HCT116 (cell line): ENCODE results near the gene ALG3. TPM values are rescaled to one million over a fixed set of nuclear protein-coding genes. Genes with fewer than 3 reads are reported as not detected.

Experiments used
- ATAC-seq: fragments of 200-7000 bp; cut with Tn5 transposase; 2 replicates; pipeline ENCODE4 v1.9.1; 2020; ENCODE audit warnings: mild to moderate bottlenecking, moderate library complexity
- BruUV-seq: library from RNA; stranded (reverse); fragments of 400-500 nt; replicated peaks from 2 replicates; lab custom pipeline; 2021; lab: Mats Ljungman, UMichigan
- CTCF ChIA-PET: fragments of 300-600 bp; sonication (Branson Sonifier 250); formaldehyde crosslinking; loops from one replicate; lab custom pipeline; 2021; ENCODE audit warnings: antibody characterized with exemption; lab: Charles Lee
- POLR2A ChIA-PET: fragments of 300-600, 350-600 bp; sonication (Branson Sonifier 250); formaldehyde crosslinking; loops from one replicate; lab custom pipeline; 2021; ENCODE audit warnings: antibody characterized with exemption; lab: Charles Lee
- RAD21 ChIA-PET, 2 experiments: fragments of 300-600 bp; sonication (Branson Sonifier 250); formaldehyde crosslinking; loops; one replicate each; lab custom pipeline; 2023; ENCODE audit warnings: low total read pairs in 2 of 2; ENCODE audit not compliant: uncharacterized antibody in 2 of 2, unreplicated experiment in 2 of 2, low non-redundant PET in 1 of 2; lab: Charles Lee
- DNase-seq: peaks from one replicate; pipeline ENCODE4 v3.0.0-alpha.2; 2010; ENCODE audit warnings: low read depth, low spot score
- H2AFZ ChIP-seq: fragments of 200-600 bp; shearing (Covaris generic), sonication (generic); 2 replicates; pipeline ENCODE4 v1.6.1; 2017; ENCODE audit warnings: low read depth, mixed run types, mixed read lengths, antibody characterized with exemption, low read length; ENCODE audit not compliant: poor library complexity, severe bottlenecking
- H3K27ac ChIP-seq: 2 replicates; pipeline ENCODE4 v1.5.1; 2012; ENCODE audit warnings: low read depth, low read length
- H3K27me3 ChIP-seq: fragments of 200-600 bp; sonication (generic); 2 replicates; pipeline ENCODE4 v1.6.1; 2016; ENCODE audit warnings: mixed run types, low read length, mixed read lengths; ENCODE audit not compliant: insufficient read depth
- H3K36me3 ChIP-seq, 2 experiments: fragments of 200-500 bp in 1 of 2; fragments of 200-600 bp in 1 of 2; sonication (Bioruptor generic) in 1 of 2; sonication (generic) in 1 of 2; 2 replicates each; pipeline versions ENCODE4 v1.5.1 to v1.6.1; 2014 to 2016; ENCODE audit warnings: low read length in 2 of 2, inconsistent platforms in 1 of 2, mixed read lengths in 1 of 2, mixed run types in 1 of 2; ENCODE audit not compliant: insufficient read depth in 2 of 2, control insufficient read depth in 1 of 2
- H3K4me1 ChIP-seq, 2 experiments: fragments of 200-600 bp in 1 of 2; sonication (generic) in 1 of 2; 2 replicates each; pipeline versions ENCODE4 v1.5.1 to v1.6.1; 2012 to 2017; ENCODE audit warnings: low read length in 2 of 2, inconsistent platforms in 1 of 2, mild to moderate bottlenecking in 1 of 2, mixed read lengths in 1 of 2, mixed run types in 1 of 2, moderate library complexity in 1 of 2; ENCODE audit not compliant: insufficient read depth in 2 of 2, control insufficient read depth in 1 of 2
- H3K4me2 ChIP-seq: fragments of 200-600 bp; sonication (generic); 2 replicates; pipeline ENCODE4 v1.6.1; 2017; ENCODE audit warnings: mixed run types, low read length, mixed read lengths
- H3K4me3 ChIP-seq, 2 experiments: fragments of 200-600 bp in 1 of 2; sonication (generic) in 1 of 2; replicated peaks in 1 of 2; 2 replicates each; pipeline ENCODE4 v1.5.1; 2011 to 2016; ENCODE audit warnings: low read length in 2 of 2, control low read depth in 1 of 2, low read depth in 1 of 2, mild to moderate bottlenecking in 1 of 2, mixed read lengths in 1 of 2, mixed run types in 1 of 2
- H3K79me2 ChIP-seq: fragments of 200-600 bp; sonication (generic); 2 replicates; pipeline ENCODE4 v1.6.1; 2017; ENCODE audit warnings: mild to moderate bottlenecking, mixed run types, low read length, moderate library complexity, mixed read lengths; ENCODE audit not compliant: insufficient read depth
- H3K9ac ChIP-seq: fragments of 200-600 bp; sonication (generic); 2 replicates; pipeline ENCODE4 v1.6.1; 2016; ENCODE audit warnings: low read length, mixed read lengths
- H3K9me2 ChIP-seq: fragments of 200-600 bp; sonication (generic), shearing (Covaris generic); 2 replicates; pipeline ENCODE4 v1.6.1; 2017; ENCODE audit warnings: mixed run types, mild to moderate bottlenecking, moderate library complexity; ENCODE audit not compliant: insufficient read depth
- H3K9me3 ChIP-seq, 2 experiments: fragments of 200-500 bp in 1 of 2; fragments of 200-600 bp in 1 of 2; sonication (Bioruptor generic) in 1 of 2; sonication (generic) in 1 of 2; 2 replicates each; pipeline ENCODE4 v1.6.1; 2014 to 2017; ENCODE audit warnings: low read length in 2 of 2, mixed read lengths in 2 of 2, inconsistent platforms in 1 of 2, low read depth in 1 of 2, mild to moderate bottlenecking in 1 of 2, mixed run types in 1 of 2, moderate library complexity in 1 of 2; ENCODE audit not compliant: control insufficient read depth in 1 of 2, insufficient read depth in 1 of 2
- H4K20me1 ChIP-seq: fragments of 200-600 bp; sonication (generic), shearing (Covaris generic); 2 replicates; pipeline ENCODE4 v1.6.1; 2017; ENCODE audit warnings: mixed run types, mild to moderate bottlenecking, moderate library complexity; ENCODE audit not compliant: insufficient read depth
- CBX3 ChIP-seq: IDR thresholded peaks from 2 replicates; pipeline ENCODE4 v1.6.1; 2012; ENCODE audit warnings: low read depth
- CTCF ChIP-seq, 3 experiments: fragments of 200-600 bp in 1 of 3; sonication (generic) in 1 of 3; IDR thresholded peaks in 2 of 3; conservative IDR thresholded peaks in 1 of 3; 2 replicates each; pipeline ENCODE4 v1.5.1; 2012 to 2017; ENCODE audit warnings: low read depth in 2 of 3, low read length in 2 of 3, antibody characterized with exemption in 1 of 3, borderline replicate concordance in 1 of 3, control low read depth in 1 of 3, mild to moderate bottlenecking in 1 of 3, mixed read lengths in 1 of 3, mixed run types in 1 of 3, moderate library complexity in 1 of 3; ENCODE audit not compliant: insufficient read depth in 1 of 3
- ELF1 ChIP-seq: IDR thresholded peaks from 2 replicates; pipeline ENCODE4 v1.6.1; 2012; ENCODE audit warnings: low read depth, borderline replicate concordance
- RAD21 ChIP-seq: IDR thresholded peaks from 2 replicates; pipeline ENCODE4 v1.6.1; 2012; ENCODE audit warnings: low read depth, mild to moderate bottlenecking
- TCF7L2 ChIP-seq: IDR thresholded peaks from 2 replicates; pipeline ENCODE4 v1.7.0; 2011; ENCODE audit warnings: borderline replicate concordance, inconsistent platforms; ENCODE audit not compliant: insufficient read depth, insufficient read length; ENCODE audit errors: extremely low read depth
- ZBTB33 ChIP-seq: IDR thresholded peaks from 2 replicates; pipeline ENCODE4 v1.6.1; 2011; ENCODE audit warnings: mild to moderate bottlenecking, low read length, moderate library complexity; ENCODE audit not compliant: insufficient replicate concordance; ENCODE audit errors: extremely low read depth
- ZFX ChIP-seq: fragments of 450-650 bp; IDR thresholded peaks from 2 replicates; pipeline ENCODE4 v1.6.1; 2017
- intact Hi-C: fragments of 100-400 bp; cut with micrococcal nuclease; formaldehyde crosslinking; loops from 2 replicates; pipeline ENCODE4 v1.10.0; 2022
- total RNA-seq: library from RNA; stranded (reverse); gene quantifications from one replicate; pipeline ENCODE4 v1.2.1, GENCODE V29; 2021; ENCODE audit not compliant: unreplicated experiment

The ALG3 gene
- total RNA-seq, 1 experiment from 2014 or later: 56.6 TPM

GRCh38 chr3:184289426-184289938 is 40.7 kb upstream of the ALG3 start:
- peak; percentile 36 for TF ChIP-seq TCF7L2
- no peak for TF ChIP-seq ZFX
- no peak for TF ChIP-seq ELF1
- TF ChIP-seq RAD21: peak; percentile 95
- peak; percentile 75 to 97 (median 90) for TF ChIP-seq CTCF (IDR thresholded peaks at IDR 0.05 in 2 of 3, conservative IDR thresholded peaks at IDR 0.05 in 1 of 3; ENCODE audit: borderline replicate concordance in 1 of 3, insufficient read depth in 1 of 3, low read depth in 2 of 3, low read length in 2 of 3)
- TF ChIP-seq CBX3: 0 out of 2 replicates have a peak, but pooled peaks have one; percentile 45
- TF ChIP-seq ZBTB33: no peak
- TF ChIP-seq, all 23 proteins: peak for 4
- H3K4me3 ChIP-seq: no peak overlapping the region
- DNase-seq (peak; percentile 76), ATAC-seq (peak; percentile 84)
- peaks cover 0 to 5% of the 10 kb centered on the region in 2 experiments; a peak in 1 of 4 replicates for H3K4me1 ChIP-seq
- H3K27me3 ChIP-seq: no peaks in the 10 kb centered on the region
- intact Hi-C loops: loop anchor here (1.0 to 10.0 kb wide), 10 partner anchors 40 to 825 kb away; partner anchors contain the start of genes ABCC5 and EEF1AKMT4
- peak overlapping the region; percentile 84 for H2AFZ ChIP-seq
- ChIA-PET RAD21 (interaction anchor here (0.7 to 1.1 kb wide), 3 partner anchors 144 to 1031 kb away, joined by 3 read pairs; no protein-coding TSS in a partner anchor), CTCF (interaction anchor here (0.5 to 1.8 kb wide), 18 partner anchors 8 to 405 kb away, joined by 3 to 21 read pairs (median 4); partner anchors contain the start of genes ABCC5, CAMK2N2 and PARL), POLR2A (interaction anchor here (1.2 kb wide), 1 partner anchor 60 kb away, joined by 3 read pairs; the partner anchor contains the start of gene VWA5B2)
- H3K27ac ChIP-seq: no peak overlapping the region
- H3K4me2 ChIP-seq: peak overlapping the region; percentile 36
- no peaks in the 10 kb centered on the region for H4K20me1 ChIP-seq
- H3K36me3 ChIP-seq: no peaks in the 10 kb centered on the region
- H3K79me2 ChIP-seq: no peaks in the 10 kb centered on the region
- H3K9me3 ChIP-seq: no peaks in the 10 kb centered on the region
- no TSS peak for BruUV-seq
- no peaks in the 10 kb centered on the region for H3K9me2 ChIP-seq
- H3K9ac ChIP-seq: no peak overlapping the region
